ENCODE results near the gene HEG1.

HEG1 gene

GRCh38 chr3:125080077-125080476, 24.3 kb upstream of the HEG1 start:
- no peak for TF ChIP-seq CTCF (IDR thresholded peaks at IDR 0.05; ENCODE audit: insufficient read depth, low read length, poor library complexity, severe bottlenecking)
- no peak overlapping the region for H3K4me3 ChIP-seq (replicated peaks; ENCODE audit: low read depth, low read length)
- no peaks in the 10 kb centered on the region for H3K27me3 ChIP-seq (replicated peaks; ENCODE audit: control insufficient read depth, insufficient read depth, low read length)
- no peak for DNase-seq (ENCODE audit: extremely low read depth, insufficient read length)
- H3K36me3 ChIP-seq (ENCODE audit: control insufficient read depth, insufficient read depth, low read length), result peaks cover 21% of the 10 kb centered on the region

- H3K4me3 ChIP-seq (replicated peaks; ENCODE audit: low read depth, low read length), result no peak overlapping the region
- TF ChIP-seq CTCF (IDR thresholded peaks at IDR 0.05; ENCODE audit: insufficient read depth, low read length, poor library complexity, severe bottlenecking), result no peak
- H3K27me3 ChIP-seq (replicated peaks; ENCODE audit: control insufficient read depth, insufficient read depth, low read length), result no peaks in the 10 kb centered on the region
- H3K36me3 ChIP-seq (ENCODE audit: control insufficient read depth, insufficient read depth, low read length), result peaks cover 22% of the 10 kb centered on the region
- DNase-seq (ENCODE audit: extremely low read depth, insufficient read length), result no peak
Observed at GRCh38 chr3:125079675-125080045, 23.9 kb upstream of the HEG1 start.

DNA sequence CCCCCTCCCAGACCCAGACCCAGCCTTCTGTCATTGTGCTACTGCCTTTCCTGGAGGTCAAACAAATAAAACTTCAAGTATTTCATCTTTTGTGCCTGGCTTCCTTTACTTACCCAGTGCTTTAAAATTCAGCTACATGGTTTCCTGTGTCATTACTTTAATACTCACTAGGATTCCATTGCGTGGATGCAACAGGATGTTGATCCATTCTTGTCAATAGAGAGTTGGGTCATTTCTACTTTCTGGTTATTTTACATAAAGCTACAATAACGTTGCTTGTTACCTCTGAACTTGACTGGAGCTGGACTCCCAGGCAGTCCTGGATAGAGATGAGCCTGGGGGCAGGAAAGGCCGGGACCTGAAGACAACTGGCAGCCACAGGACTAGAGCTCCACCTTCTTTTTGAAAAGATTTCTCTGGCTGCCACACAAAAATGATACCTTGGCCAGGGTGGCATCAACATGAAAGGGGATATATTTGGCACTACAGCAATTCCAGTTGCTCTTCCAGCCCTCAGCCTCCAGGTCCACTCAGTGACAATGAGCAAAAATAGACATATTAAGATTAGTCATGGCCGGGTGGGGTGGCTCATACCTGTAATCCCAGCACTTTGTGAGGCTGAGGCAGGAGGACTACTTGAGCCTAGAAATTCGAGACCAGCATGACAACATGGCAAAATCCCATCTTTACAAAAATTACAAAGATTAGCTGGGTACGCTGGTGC, 23.3 kb upstream of the HEG1 start:
- no peaks in the 10 kb centered on the region for H3K27me3 ChIP-seq (replicated peaks; ENCODE audit: control insufficient read depth, insufficient read depth, low read length)
- no peak for TF ChIP-seq CTCF (IDR thresholded peaks at IDR 0.05; ENCODE audit: insufficient read depth, low read length, poor library complexity, severe bottlenecking)
- DNase-seq (ENCODE audit: extremely low read depth, insufficient read length), result no peak

DNA sequence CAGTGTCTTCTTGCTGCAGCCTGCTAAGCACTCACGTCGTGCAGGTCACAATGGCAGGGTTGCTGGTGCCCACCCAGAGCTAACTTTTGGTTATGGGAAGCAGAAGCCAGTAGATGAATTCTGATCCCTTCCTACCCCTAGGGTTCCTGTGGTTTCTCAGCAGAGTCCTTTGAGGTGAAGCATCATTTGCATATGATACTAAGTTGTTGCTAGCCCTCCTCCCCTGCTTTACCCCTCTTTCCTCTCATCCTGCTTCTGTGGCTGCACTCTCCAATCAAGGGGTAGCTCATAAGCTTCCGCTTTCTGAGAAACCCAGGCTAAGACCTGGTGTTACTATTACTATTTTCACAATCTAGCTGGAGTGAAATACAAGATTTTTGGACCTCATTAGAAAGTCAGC, 22.1 kb upstream of the HEG1 start:
- Histone ChIP-seq H3K36me3 (ENCODE audit: control insufficient read depth, insufficient read depth, low read length) (peaks cover 20% of the 10 kb centered on the region), H3K4me3 (replicated peaks; ENCODE audit: low read depth, low read length) (no peak overlapping the region), H3K27me3 (replicated peaks; ENCODE audit: control insufficient read depth, insufficient read depth, low read length) (no peaks in the 10 kb centered on the region)
- DNase-seq (ENCODE audit: extremely low read depth, insufficient read length), result no peak
- no peak for TF ChIP-seq CTCF (IDR thresholded peaks at IDR 0.05; ENCODE audit: insufficient read depth, low read length, poor library complexity, severe bottlenecking)

More for the DNA sequence above, 23.3 kb upstream of the HEG1 start:
- peaks cover 21% of the 10 kb centered on the region for H3K36me3 ChIP-seq (ENCODE audit: control insufficient read depth, insufficient read depth, low read length)
- H3K4me3 ChIP-seq (replicated peaks; ENCODE audit: low read depth, low read length), result no peak overlapping the region

DNA sequence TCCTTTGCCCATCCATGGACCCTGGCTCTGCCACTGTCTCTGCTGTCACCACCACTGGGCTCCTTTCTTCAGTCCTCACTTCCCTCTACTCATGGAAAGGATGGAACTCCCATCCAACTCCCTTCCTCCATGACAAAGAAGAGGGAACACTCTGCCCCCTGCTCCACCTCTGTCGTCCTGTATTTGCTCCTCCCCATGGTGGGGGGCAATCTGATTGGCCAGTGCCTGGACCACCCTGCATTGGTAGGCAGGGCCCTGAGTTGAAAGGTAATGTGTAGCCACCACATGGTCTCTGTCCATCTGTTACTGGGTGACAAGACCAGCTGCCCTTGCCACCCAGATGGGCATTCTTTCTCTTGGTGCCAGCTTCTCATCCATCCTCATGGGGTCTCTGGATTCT, 20.7 kb upstream of the HEG1 start:
- Histone ChIP-seq H3K4me3 (replicated peaks; ENCODE audit: low read depth, low read length) (no peak overlapping the region), H3K36me3 (ENCODE audit: control insufficient read depth, insufficient read depth, low read length) (peaks cover 17% of the 10 kb centered on the region)
- TF ChIP-seq CTCF (IDR thresholded peaks at IDR 0.05; ENCODE audit: insufficient read depth, low read length, poor library complexity, severe bottlenecking), result no peak

DNA sequence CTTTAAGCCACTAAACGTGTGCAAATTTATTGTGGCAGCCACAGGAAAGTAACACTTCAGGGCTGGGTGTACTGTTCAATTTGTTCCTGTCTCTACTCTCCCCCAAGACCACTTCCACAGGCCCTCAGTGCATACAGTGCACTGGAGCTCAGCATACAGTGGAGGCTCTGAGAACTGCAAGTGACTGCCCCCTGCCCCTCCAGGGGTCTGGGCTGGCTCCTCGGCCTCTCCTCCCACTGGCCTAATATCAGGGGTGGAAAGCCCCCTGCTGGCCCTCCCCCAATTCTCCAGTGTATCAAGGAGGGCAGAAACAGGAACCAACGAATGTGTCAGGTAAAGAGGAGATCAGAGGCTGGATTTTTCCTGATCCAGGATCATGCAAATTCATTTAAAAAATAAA, 19.9 kb upstream of the HEG1 start:
- H3K27me3 ChIP-seq (replicated peaks; ENCODE audit: control insufficient read depth, insufficient read depth, low read length), result no peaks in the 10 kb centered on the region
- no peak for DNase-seq (ENCODE audit: extremely low read depth, insufficient read length)
- no peak overlapping the region for H3K4me3 ChIP-seq (replicated peaks; ENCODE audit: low read depth, low read length)
- no peak for TF ChIP-seq CTCF (IDR thresholded peaks at IDR 0.05; ENCODE audit: insufficient read depth, low read length, poor library complexity, severe bottlenecking)
- H3K36me3 ChIP-seq (ENCODE audit: control insufficient read depth, insufficient read depth, low read length), result peaks cover 14% of the 10 kb centered on the region

More for the DNA sequence above, 20.7 kb upstream of the HEG1 start:
- DNase-seq (ENCODE audit: extremely low read depth, insufficient read length), result no peak
- H3K27me3 ChIP-seq (replicated peaks; ENCODE audit: control insufficient read depth, insufficient read depth, low read length), result no peaks in the 10 kb centered on the region
